GM23248 (cell line): Measurements from ENCODE around the gene CR1. TPM values are rescaled to one million over a fixed set of nuclear protein-coding genes. Genes with fewer than 3 reads are reported as not detected.

Source experiments
- DNase-seq: peaks from one replicate; pipeline ENCODE4 v3.0.0-alpha.2; 2015
- H2AFZ ChIP-seq: fragments of 200-600 bp; sonication (generic); 2 replicates; pipeline ENCODE4 v1.6.1; 2016; ENCODE audit warnings: antibody characterized with exemption
- H3F3A ChIP-seq: fragments of 200-600 bp; sonication (generic); 2 replicates; pipeline ENCODE4 v1.6.1; 2016; ENCODE audit warnings: mild to moderate bottlenecking, antibody characterized with exemption, mixed run types; ENCODE audit not compliant: insufficient read depth
- H3K27ac ChIP-seq: fragments of 200-600 bp; sonication (generic); 2 replicates; pipeline ENCODE4 v1.5.1; 2016; ENCODE audit warnings: mild to moderate bottlenecking
- H3K27me3 ChIP-seq: fragments of 200-600 bp; sonication (generic); replicated peaks from 2 replicates; pipeline ENCODE4 v1.6.1; 2016; ENCODE audit warnings: mild to moderate bottlenecking; ENCODE audit not compliant: insufficient read depth
- H3K36me3 ChIP-seq: fragments of 200-600 bp; sonication (generic); 2 replicates; pipeline ENCODE4 v1.6.1; 2016; ENCODE audit warnings: low read depth, mild to moderate bottlenecking
- H3K4me1 ChIP-seq: fragments of 200-600 bp; sonication (generic); 2 replicates; pipeline ENCODE4 v1.6.1; 2016; ENCODE audit warnings: mild to moderate bottlenecking; ENCODE audit not compliant: insufficient read depth
- H3K4me2 ChIP-seq: fragments of 200-600 bp; sonication (generic); one replicate; pipeline ENCODE4 v1.6.1; 2016; ENCODE audit warnings: mild to moderate bottlenecking; ENCODE audit not compliant: unreplicated experiment
- H3K4me3 ChIP-seq: fragments of 200-600 bp; sonication (generic); 2 replicates; pipeline ENCODE4 v1.5.1; 2016; ENCODE audit warnings: mild to moderate bottlenecking
- H3K79me2 ChIP-seq: fragments of 200-600 bp; sonication (generic); 2 replicates; pipeline ENCODE4 v1.6.1; 2016; ENCODE audit warnings: mild to moderate bottlenecking; ENCODE audit not compliant: insufficient read depth
- H3K9ac ChIP-seq: fragments of 200-600 bp; sonication (generic); 2 replicates; pipeline ENCODE4 v1.6.1; 2016; ENCODE audit warnings: mild to moderate bottlenecking
- H3K9me2 ChIP-seq: fragments of 200-600 bp; sonication (generic); 2 replicates; pipeline ENCODE4 v1.6.1; 2016; ENCODE audit warnings: mixed run types, mild to moderate bottlenecking, moderate library complexity; ENCODE audit not compliant: insufficient read depth
- H3K9me3 ChIP-seq: fragments of 200-600 bp; sonication (generic); one replicate; pipeline ENCODE4 v1.6.1; 2017; ENCODE audit warnings: low read depth
- H4K20me1 ChIP-seq: fragments of 200-600 bp; sonication (generic); 2 replicates; pipeline ENCODE4 v1.6.0; 2016; ENCODE audit not compliant: insufficient read depth
- EZH2 ChIP-seq: fragments of 200-600 bp; sonication (generic); IDR thresholded peaks from 2 replicates; pipeline ENCODE4 v1.6.1; 2018; ENCODE audit warnings: antibody characterized with exemption, mild to moderate bottlenecking; ENCODE audit not compliant: insufficient read depth, poor library complexity, severe bottlenecking
- EZH2phosphoT487 ChIP-seq: fragments of 200-600 bp; sonication (generic); IDR thresholded peaks from 2 replicates; pipeline ENCODE4 v1.6.1; 2018; ENCODE audit warnings: antibody characterized with exemption, moderate library complexity, mild to moderate bottlenecking, low read depth; ENCODE audit not compliant: insufficient read depth
- WGBS, 2 experiments: methylation state at CpG; one replicate each; pipeline ENCODE4 v1.1.6; 2015 to 2017; ENCODE audit warnings: low lambda C conversion rate in 2 of 2, low coverage in 1 of 2; ENCODE audit errors: missing lambda C conversion rate in 2 of 2; 5-methylcytosine and 5-hydroxymethylcytosine counted together
- in situ Hi-C: fragments of 300-500 bp; cut with MboI; formaldehyde crosslinking; loops from 2 replicates; pipeline ENCODE4 v1.15.0; 2020
- polyA plus RNA-seq: library from polyadenylated mRNA; unstranded; fragments of >200 nt; fragmentation: Nextera tagmentation; extraction: Ambion mirVana; gene quantifications from 2 replicates; pipeline ENCODE4 v1.2.1, GENCODE V29; 2016
- total RNA-seq: library from RNA; depleted of rRNA; stranded (reverse); fragments of >200 nt; shearing (Covaris generic); gene quantifications from 2 replicates; pipeline ENCODE4 v1.2.3, GENCODE V29; 2014

CR1 gene
- total and polyA plus RNA-seq, 2 experiments from 2014 or later, result not detected

GRCh38 chr1:207648334-207649209, 152.6 kb downstream of the CR1 start:
- in situ Hi-C loops, result no loop called here
- no peak for DNase-seq
- TF ChIP-seq EZH2 (no peak), EZH2phosphoT487 (no peak)

GRCh38 chr1:207649210-207649753, 153.3 kb downstream of the CR1 start:
- H2AFZ ChIP-seq, result no peak overlapping the region
- no peaks in the 10 kb centered on the region for H4K20me1 ChIP-seq
- in situ Hi-C loops, result no loop called here
- no peaks in the 10 kb centered on the region for H3K4me1 ChIP-seq
- no peak overlapping the region for H3K4me2 ChIP-seq
- peaks cover 9% of the 10 kb centered on the region for H3K27me3 ChIP-seq
- no peak overlapping the region for H3K4me3 ChIP-seq
- H3K9me3 ChIP-seq, result no peaks in the 10 kb centered on the region
- DNase-seq, result no peak
- TF ChIP-seq EZH2phosphoT487, result no peak
- no peak overlapping the region for H3K27ac ChIP-seq
- no peaks in the 10 kb centered on the region for H3K79me2 ChIP-seq
- WGBS, 2 experiments, result 65 to 74% methylated on average over 5 of the region's 5 CpGs
- H3K9ac ChIP-seq, result no peak overlapping the region
- no peaks in the 10 kb centered on the region for H3F3A ChIP-seq
- H3K9me2 ChIP-seq, result no peaks in the 10 kb centered on the region
- no peaks in the 10 kb centered on the region for H3K36me3 ChIP-seq

More at GRCh38 chr1:207648334-207649209, 152.6 kb downstream of the CR1 start:
- Histone ChIP-seq H3K27me3 (peaks cover 9% of the 10 kb centered on the region), H3K9ac (no peak overlapping the region), H3K4me2 (no peak overlapping the region), H2AFZ (no peak overlapping the region), H3K9me2 (no peaks in the 10 kb centered on the region), H3K4me1 (no peaks in the 10 kb centered on the region), H3K4me3 (no peak overlapping the region), H4K20me1 (no peaks in the 10 kb centered on the region), H3K9me3 (no peaks in the 10 kb centered on the region), H3F3A (no peaks in the 10 kb centered on the region), H3K27ac (no peak overlapping the region), H3K36me3 (no peaks in the 10 kb centered on the region), H3K79me2 (no peaks in the 10 kb centered on the region)
- WGBS, 2 experiments, result 27 to 34% methylated on average over 5 of the region's 5 CpGs

- DNase-seq, result no peak
- H4K20me1 ChIP-seq, result no peaks in the 10 kb centered on the region
- H3K9me2 ChIP-seq, result no peaks in the 10 kb centered on the region
- H3K9me3 ChIP-seq, result no peaks in the 10 kb centered on the region
- H3K27ac ChIP-seq, result no peak overlapping the region
- no peaks in the 10 kb centered on the region for H3K36me3 ChIP-seq
- no peak overlapping the region for H2AFZ ChIP-seq
- no peak overlapping the region for H3K9ac ChIP-seq
- TF ChIP-seq EZH2phosphoT487, result no peak
- TF ChIP-seq EZH2, result no peak
- H3K27me3 ChIP-seq, result peaks cover 9% of the 10 kb centered on the region
- H3K4me1 ChIP-seq, result no peaks in the 10 kb centered on the region
- H3F3A ChIP-seq, result no peaks in the 10 kb centered on the region
- no peaks in the 10 kb centered on the region for H3K79me2 ChIP-seq
- H3K4me2 ChIP-seq, result no peak overlapping the region
- H3K4me3 ChIP-seq, result no peak overlapping the region
- WGBS, 2 experiments, result 40 to 44% methylated on average over 4 of the region's 4 CpGs
- in situ Hi-C loops, result no loop called here
Measured at GRCh38 chr1:207649865-207650580, 154.1 kb downstream of the CR1 start.

- Histone ChIP-seq H3F3A (no peaks in the 10 kb centered on the region), H3K4me1 (no peaks in the 10 kb centered on the region), H3K9me2 (no peaks in the 10 kb centered on the region), H3K36me3 (no peaks in the 10 kb centered on the region), H3K27ac (no peak overlapping the region), H3K79me2 (no peaks in the 10 kb centered on the region), H4K20me1 (no peaks in the 10 kb centered on the region), H3K4me3 (no peak overlapping the region), H3K9me3 (no peaks in the 10 kb centered on the region), H3K4me2 (no peak overlapping the region), H3K27me3 (peaks cover 9% of the 10 kb centered on the region), H3K9ac (no peak overlapping the region), H2AFZ (no peak overlapping the region)
- WGBS, 2 experiments, result 76 to 77% methylated on average over 1 of the region's 1 CpG
- in situ Hi-C loops, result no loop called here
- no peak for TF ChIP-seq EZH2phosphoT487
- TF ChIP-seq EZH2, result no peak
- no peak for DNase-seq
Measured at GRCh38 chr1:207651583-207651982, 155.6 kb downstream of the CR1 start.
